K562 (cell line): Measurements from ENCODE around the gene SLC40A1. TPM values are rescaled to one million over a fixed set of nuclear protein-coding genes. Genes with fewer than 3 reads are reported as not detected.
A peak's percentile ranks its signal among the peaks of the same experiment; 100 is the strongest.

Source experiments
- ATAC-seq: fragments of 200-7000 bp; cut with Tn5 transposase; 3 replicates; pipeline ENCODE4 v1.9.1; 2020; ENCODE audit warnings: moderate library complexity
- BruUV-seq: library from RNA; stranded (reverse); fragments of 400-500 nt; replicated peaks from 2 replicates; lab custom pipeline; 2021; lab: Mats Ljungman, UMichigan
- CTCF ChIA-PET: fragments of 300-600 bp; formaldehyde crosslinking; extraction: SDS; loops from one replicate; lab custom pipeline; 2021; ENCODE audit warnings: low intra/inter-chr PET ratio; lab: Yijun Ruan, JAX
- POLR2A ChIA-PET: fragments of 300-600, 350-650 bp; sonication (Branson Sonifier 250); formaldehyde crosslinking; extraction: SDS; loops from one replicate; lab custom pipeline; 2021; ENCODE audit warnings: antibody characterized with exemption, inconsistent platforms; lab: Yijun Ruan, JAX
- DNase-seq, 4 experiments: peaks; one replicate each; pipeline versions ENCODE4 v3.0.0 to v3.0.0-alpha.2; 2011 to 2018; ENCODE audit warnings: low spot score in 3 of 4, mixed read lengths in 3 of 4; ENCODE audit errors: extremely low read depth in 1 of 4
- FAIRE-seq: peaks from 2 replicates; lab custom pipeline; 2011; peaks lifted over from hg19 to GRCh38; lab: Jason Lieb, UNC
- H2AFZ ChIP-seq: 2 replicates; pipeline ENCODE4 v1.6.0; 2011; ENCODE audit warnings: low read depth, low read length, control low read depth, inconsistent platforms
- H3K27ac ChIP-seq: fragments of 200-600 bp; 3 replicates; pipeline ENCODE4 v1.8.0; 2011; ENCODE audit warnings: low read depth, mild to moderate bottlenecking, control low read depth, inconsistent platforms, low read length, moderate library complexity, mixed read lengths; ENCODE audit errors: extremely low read depth
- H3K27me3 ChIP-seq, 2 experiments: fragments of 300-600 bp in 1 of 2; 2 replicates in 1 of 2; 3 replicates in 1 of 2; pipeline versions ENCODE4 v1.6.0 to v1.8.0; 2011; ENCODE audit warnings: inconsistent platforms in 2 of 2, low read length in 2 of 2, mild to moderate bottlenecking in 1 of 2, mixed read lengths in 1 of 2, moderate library complexity in 1 of 2; ENCODE audit not compliant: control insufficient read depth in 2 of 2, insufficient read depth in 2 of 2
- H3K36me3 ChIP-seq: fragments of 300-600 bp; 3 replicates; pipeline ENCODE4 v1.8.0; 2011; ENCODE audit warnings: mild to moderate bottlenecking, low read length, inconsistent platforms; ENCODE audit not compliant: control insufficient read depth, insufficient read depth
- H3K4me1 ChIP-seq, 2 experiments: fragments of 200-600 bp in 1 of 2; replicated peaks in 1 of 2; 2 replicates in 1 of 2; 3 replicates in 1 of 2; pipeline versions ENCODE4 v1.5.1 to v1.8.0; 2011; ENCODE audit warnings: inconsistent platforms in 2 of 2, low read length in 2 of 2, mild to moderate bottlenecking in 1 of 2, mixed read lengths in 1 of 2, moderate library complexity in 1 of 2; ENCODE audit not compliant: control insufficient read depth in 2 of 2, insufficient read depth in 2 of 2
- H3K4me2 ChIP-seq: 2 replicates; pipeline ENCODE4 v1.6.1; 2011; ENCODE audit warnings: low read length, control low read depth, inconsistent platforms, mixed read lengths; ENCODE audit not compliant: insufficient read depth
- H3K4me3 ChIP-seq: fragments of 200-600 bp; sonication (generic), shearing (Covaris generic); 2 replicates; pipeline ENCODE4 v1.5.1; 2016; ENCODE audit warnings: control low read depth, inconsistent platforms
- H3K79me2 ChIP-seq: fragments of 200-600 bp; 3 replicates; pipeline ENCODE4 v1.8.0; 2011; ENCODE audit warnings: low read length, inconsistent platforms; ENCODE audit not compliant: control insufficient read depth, insufficient read depth
- H3K9ac ChIP-seq, 2 experiments: 2 replicates each; pipeline versions ENCODE4 v1.6.0 to v1.6.1; 2011; ENCODE audit warnings: low read depth in 2 of 2, low read length in 2 of 2, control low read depth in 1 of 2, inconsistent platforms in 1 of 2, mild to moderate bottlenecking in 1 of 2, mixed read lengths in 1 of 2; ENCODE audit not compliant: insufficient read depth in 1 of 2
- H3K9me1 ChIP-seq: one replicate; pipeline ENCODE4 v1.6.0; 2011; ENCODE audit warnings: inconsistent platforms, mild to moderate bottlenecking, low read length, moderate library complexity; ENCODE audit not compliant: control insufficient read depth, insufficient read depth
- H3K9me3 ChIP-seq: replicated peaks from 2 replicates; pipeline ENCODE4 v1.5.1; 2011; ENCODE audit warnings: low read depth, low read length, inconsistent platforms; ENCODE audit not compliant: control insufficient read depth, insufficient read depth
- H4K20me1 ChIP-seq: replicated peaks from 2 replicates; pipeline ENCODE4 v1.6.1; 2011; ENCODE audit warnings: low read length, inconsistent platforms, mixed read lengths; ENCODE audit not compliant: control insufficient read depth, insufficient read depth
- BACH1 ChIP-seq: fragments of 200-800 bp; sonication (Bioruptor generic); IDR thresholded peaks from 2 replicates; pipeline ENCODE4 v1.6.1; 2016; ENCODE audit warnings: missing genetic modification characterization, missing compliant biosample characterization
- C11orf30 ChIP-seq: fragments of 450-650 bp; IDR thresholded peaks from 2 replicates; pipeline ENCODE4 v1.6.1; 2016; ENCODE audit warnings: low read depth, mild to moderate bottlenecking
- CBX3 ChIP-seq, 2 experiments: IDR thresholded peaks; 1 replicate in 1 of 2; 2 replicates in 1 of 2; pipeline ENCODE4 v1.6.1; 2012; ENCODE audit warnings: inconsistent platforms in 2 of 2, low read length in 2 of 2, borderline replicate concordance in 1 of 2, control low read depth in 1 of 2
- MAFF ChIP-seq: IDR thresholded peaks from 2 replicates; pipeline ENCODE4 v1.6.1; 2012; ENCODE audit warnings: low read length, improper control_type of control experiment
- MAFG ChIP-seq: fragments of 450-650 bp; conservative IDR thresholded peaks from 2 replicates; pipeline ENCODE4 v1.6.1; 2016; ENCODE audit warnings: missing genetic modification characterization, missing compliant biosample characterization
- NFE2 ChIP-seq: IDR thresholded peaks from 2 replicates; pipeline ENCODE4 v1.6.1; 2014; ENCODE audit warnings: antibody characterized with exemption, low read depth
- NFE2L1 ChIP-seq: fragments of 450-650 bp; IDR thresholded peaks from 2 replicates; pipeline ENCODE4 v1.6.1; 2016; ENCODE audit warnings: missing genetic modification characterization, low read depth, mild to moderate bottlenecking, missing compliant biosample characterization, moderate library complexity, borderline replicate concordance
- NR2C1 ChIP-seq, 2 experiments: fragments of 450-650 bp; IDR thresholded peaks; 2 replicates each; pipeline ENCODE4 v1.6.1; 2017; ENCODE audit warnings: mild to moderate bottlenecking in 2 of 2, antibody characterized with exemption in 1 of 2, inconsistent platforms in 1 of 2, missing compliant biosample characterization in 1 of 2, missing genetic modification characterization in 1 of 2
- TRIM24 ChIP-seq, 2 experiments: fragments of 450-650 bp; IDR thresholded peaks; 2 replicates each; pipeline ENCODE4 v1.6.1; 2016
- TRIM28 ChIP-seq: fragments of 450-650 bp; IDR thresholded peaks from 2 replicates; pipeline ENCODE4 v1.6.1; 2017
- ZFP30 ChIP-seq: fragments of 250-450 bp; sonication (Bioruptor Pico); IDR thresholded peaks from 2 replicates; pipeline ENCODE4 v1.8.0; 2022; ENCODE audit warnings: moderate library complexity, mild to moderate bottlenecking, inconsistent platforms, borderline replicate concordance
- ZNF316 ChIP-seq: fragments of 450-650 bp; IDR thresholded peaks from 2 replicates; pipeline ENCODE4 v1.6.1; 2016
- ZNF586 ChIP-seq: fragments of 450-650 bp; formaldehyde crosslinking; conservative IDR thresholded peaks from 2 replicates; pipeline ENCODE4 v1.4.0; 2020; ENCODE audit warnings: mild to moderate bottlenecking, moderate library complexity
- WGBS: fragments of 100-300 bp; shearing (Covaris generic); methylation state at CpG from one replicate; pipeline ENCODE4 v1.1.6; 2016; ENCODE audit warnings: low coverage, mixed read lengths; ENCODE audit not compliant: insufficient coverage; ENCODE audit errors: missing lambda C conversion rate; 5-methylcytosine and 5-hydroxymethylcytosine counted together
- in situ Hi-C: fragments of 300-500 bp; cut with MboI; formaldehyde crosslinking; loops from 4 replicates; pipeline ENCODE4 v1.15.0; 2018; ENCODE audit warnings: inconsistent platforms, mixed read lengths
- intact Hi-C: fragments of 100-400 bp; cut with micrococcal nuclease; formaldehyde crosslinking; loops from 2 replicates; pipeline ENCODE4 v1.14.2; 2022
- polyA plus RNA-seq, 8 experiments: library from polyadenylated mRNA; depleted of rRNA in 4 of 8; stranded (reverse) in 5 of 8; unstranded in 3 of 8; fragments of >200 nt; fragmentation: Nextera tagmentation in 2 of 8; fragmentation: Illumina TruSeq in 1 of 8; extraction: Ambion mirVana in 2 of 8; extraction: Trizol in 1 of 8; gene quantifications; 2 replicates each; pipeline versions ENCODE4 v1.2.1 to v1.2.3, GENCODE V29; 2011 to 2014; ENCODE audit warnings: inconsistent platforms in 1 of 8, missing spikeins in 1 of 8
- total RNA-seq, 7 experiments: library from RNA; depleted of rRNA in 6 of 7; stranded (reverse); fragments of >200 nt in 6 of 7; fragmentation: Illumina TruSeq in 2 of 7; extraction: Trizol in 2 of 7; gene quantifications; 2 replicates each; pipeline versions ENCODE4 v1.2.1 to v1.2.3, GENCODE V29; 2011 to 2021; ENCODE audit warnings: low replicate concordance in 1 of 7

Gene SLC40A1
- total and polyA plus RNA-seq, 9 of the 15 experiments (the other 6 are each of a cell fraction or from before 2014, with no cell fraction given) = 42.2 to 95.9 (median 54.9) TPM

DNA sequence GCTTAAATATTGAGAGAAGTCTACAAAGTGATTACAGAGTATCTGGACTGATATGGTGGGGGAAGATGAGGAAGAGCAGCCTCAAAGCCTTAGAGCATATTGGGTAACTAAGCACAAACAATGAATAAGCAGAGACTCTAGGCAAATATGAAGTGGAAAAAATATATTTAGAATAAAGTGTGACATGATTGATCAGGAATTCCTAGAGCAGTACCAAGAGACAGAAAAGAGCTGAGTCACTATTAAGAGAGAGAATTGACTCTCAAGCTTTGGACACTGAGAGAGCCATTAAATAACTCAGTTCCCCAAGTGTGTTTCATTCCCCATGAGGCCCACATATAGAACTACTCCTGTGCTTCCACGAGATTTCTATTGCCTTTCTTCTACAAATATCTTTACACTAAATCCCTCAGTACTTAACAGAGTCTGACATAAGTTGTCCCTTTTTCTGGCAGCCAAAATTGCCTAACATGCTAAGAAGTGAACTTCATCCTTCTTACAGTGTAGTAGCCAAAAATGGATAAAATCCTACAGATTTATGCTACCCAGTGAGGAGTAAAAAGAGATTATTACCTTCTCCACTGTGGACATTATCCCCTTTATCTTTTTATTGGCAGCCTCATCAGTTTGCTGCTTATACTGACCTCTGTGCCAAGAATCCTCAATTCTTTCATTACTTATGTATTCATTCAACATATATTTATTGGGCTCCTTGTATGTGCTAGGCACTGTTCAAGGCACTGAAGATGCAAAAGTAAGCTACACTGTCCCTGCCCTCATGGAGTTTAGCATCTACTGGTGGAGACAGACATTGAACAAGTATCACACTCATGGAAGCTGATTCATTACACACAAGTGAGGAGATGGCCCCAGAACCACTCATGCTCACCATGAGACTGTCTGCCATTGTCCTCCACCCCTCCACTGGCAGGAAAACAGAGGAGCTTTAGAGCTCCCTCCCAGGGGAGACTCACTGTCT is 45.4 kb downstream of the SLC40A1 start:
- H3K9me3 ChIP-seq = peaks cover 2% of the 10 kb centered on the region; the same call in 1 of the 2 replicates
- no peak for ATAC-seq
- H3K79me2 ChIP-seq = no peaks in the 10 kb centered on the region
- H3K27ac ChIP-seq = no peak overlapping the region
- no peak overlapping the region for H3K4me2 ChIP-seq
- no peaks in the 10 kb centered on the region; a peak in 1 of 5 replicates for H3K27me3 ChIP-seq
- in situ Hi-C loops = no loop called here
- H2AFZ ChIP-seq = 0 out of 2 replicates have a peak overlapping the region, but pooled peaks have one; percentile 22
- no peaks in the 10 kb centered on the region for H3K9me1 ChIP-seq
- BruUV-seq = no TSS peak
- intact Hi-C loops = no loop called here
- peak; percentile 63; the same call in 1 of the 2 replicates for TF ChIP-seq TRIM28
- TF ChIP-seq NR2C1 (IDR thresholded peaks at IDR 0.05) = no peak
- TF ChIP-seq NR2C1 (tag; IDR thresholded peaks at IDR 0.05) = no peak
- TF ChIP-seq NFE2L1 (tag) = peak; percentile 51; the same call in 1 of the 2 replicates
- TF ChIP-seq C11orf30 = peak; percentile 65; the same call in 1 of the 2 replicates
- 0 out of 2 replicates have a peak, but pooled peaks have one; percentile 38 for TF ChIP-seq BACH1 (tag)
- peak in 1 of 2 experiments; percentile 31; a peak in 1 of 4 replicates for TF ChIP-seq TRIM24 (IDR thresholded peaks at IDR 0.05)
- peak; percentile 79 for TF ChIP-seq ZNF316
- no peak for TF ChIP-seq ZNF586
- 0 out of 3 replicates have a peak, but pooled peaks of 1 of the 2 experiments have one; percentile 18 for TF ChIP-seq CBX3 (IDR thresholded peaks at IDR 0.05; ENCODE audit: borderline replicate concordance in 1 of 2, low read length in 2 of 2)
- TF ChIP-seq NFE2 = peak; percentile 50
- no peak for TF ChIP-seq ZFP30 (CRISPR knock-in tag)
- TF ChIP-seq MAFG = peak; percentile 75
- TF ChIP-seq MAFF = peak; percentile 39; the same call in 1 of the 2 replicates
- 6% methylated on average over 1 of the region's 1 CpG for WGBS
- H4K20me1 ChIP-seq = no peaks in the 10 kb centered on the region
- no peak overlapping the region for H3K4me3 ChIP-seq
- H3K36me3 ChIP-seq = no peaks in the 10 kb centered on the region
- CTCF ChIA-PET = no interaction called here
- peaks cover 0 to 2% of the 10 kb centered on the region in 2 experiments; a peak in 4 of 5 replicates for H3K4me1 ChIP-seq
- no peak overlapping the region for H3K9ac ChIP-seq
- FAIRE-seq = no peak
- DNase-seq = no peak
- POLR2A ChIA-PET = interaction anchor here (0.6 to 1.3 kb wide), 3 partner anchors 17 to 126 kb away, joined by 3 to 7 read pairs (median 3); no protein-coding TSS in a partner anchor
